Astrocyte of the hippocampus (primary cell): ENCODE measurements around the gene ZNF423.

Experiments used
- DNase-seq: peaks from one replicate; pipeline ENCODE4 v3.0.0; 2011; ENCODE audit warnings: low read depth, low spot score

The ZNF423 gene

GRCh38 chr16:49625311-49626065 is 230.4 kb downstream of the ZNF423 start:
- no peak for DNase-seq

- DNase-seq = no peak
Measured at GRCh38 chr16:49623501-49624266, 232.2 kb downstream of the ZNF423 start.

GRCh38 chr16:49622421-49623402 is 233.2 kb downstream of the ZNF423 start:
- no peak for DNase-seq

- DNase-seq = no peak
Measured at GRCh38 chr16:49622084-49622390, 233.9 kb downstream of the ZNF423 start.

DNA sequence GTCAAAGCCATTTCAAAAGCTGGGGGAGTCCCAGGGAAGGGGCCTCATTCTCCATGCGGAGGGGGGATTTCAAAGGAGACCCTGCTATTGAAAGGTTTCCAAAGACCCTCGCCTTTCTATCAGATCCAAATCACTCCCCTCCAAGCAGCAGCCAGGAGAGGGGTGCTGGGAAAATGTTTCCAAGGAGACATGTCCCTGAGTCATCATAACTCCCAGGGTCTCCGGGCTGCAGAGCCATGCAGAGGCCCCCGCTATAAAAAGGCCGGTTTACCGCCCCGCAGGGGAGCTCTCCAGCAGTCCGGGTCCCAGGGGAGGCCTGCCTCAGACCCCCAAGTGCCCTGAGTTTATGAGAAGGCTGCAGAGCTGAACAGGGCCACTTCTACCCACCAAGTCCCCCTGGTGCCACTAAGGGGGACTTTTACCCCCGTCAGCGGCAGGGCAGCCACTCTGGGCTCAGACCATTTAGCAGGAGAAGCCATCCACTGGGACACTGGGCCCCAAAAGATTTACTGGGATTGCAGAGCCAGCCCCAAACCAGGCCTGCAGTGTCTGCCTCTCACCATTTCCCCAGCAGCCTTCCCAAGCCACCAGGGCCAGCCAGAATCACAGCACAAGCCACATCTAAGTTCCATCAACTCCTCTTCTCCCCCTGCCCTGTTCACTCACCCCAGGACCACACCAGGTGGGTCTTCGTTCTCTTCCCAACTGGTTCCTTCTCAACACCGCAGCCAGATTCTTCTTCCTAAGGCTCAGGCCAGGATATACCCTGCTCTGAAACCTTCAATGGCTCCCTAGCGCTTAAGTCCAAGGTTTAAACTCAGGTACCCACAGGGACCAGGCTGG is 234.4 kb downstream of the ZNF423 start:
- DNase-seq = peak; percentile 56

GRCh38 chr16:49620869-49621240 is 235.1 kb downstream of the ZNF423 start:
- peak; percentile 40 for DNase-seq

- DNase-seq = peak; percentile 92
Measured at GRCh38 chr16:49620158-49620868, 235.6 kb downstream of the ZNF423 start.

DNA sequence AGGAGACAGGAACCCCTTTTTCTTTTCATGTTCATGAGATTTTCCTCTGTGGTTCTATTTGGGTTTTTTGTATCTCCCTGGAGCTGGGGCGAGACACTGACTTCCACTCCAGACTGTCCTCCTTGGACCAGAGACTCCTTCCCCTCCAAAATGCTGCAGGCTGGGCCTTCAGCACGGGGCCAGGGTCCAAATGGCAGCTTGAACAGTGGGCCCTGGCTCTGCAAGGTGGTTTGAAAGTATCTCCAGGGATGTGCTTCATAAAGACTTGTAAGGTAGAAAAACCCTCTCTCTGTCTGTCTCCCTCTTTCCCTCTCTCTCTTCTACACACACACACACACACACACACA is 236.1 kb downstream of the ZNF423 start:
- no peak for DNase-seq

GRCh38 chr16:49618955-49619354 is 237.0 kb downstream of the ZNF423 start:
- no peak for DNase-seq

GRCh38 chr16:49617710-49618330 is 238.1 kb downstream of the ZNF423 start:
- no peak for DNase-seq

- no peak for DNase-seq
Measured at GRCh38 chr16:49617016-49617629, 238.8 kb downstream of the ZNF423 start.

GRCh38 chr16:49615576-49615975 is 240.3 kb downstream of the ZNF423 start:
- DNase-seq = no peak

- DNase-seq = no peak
Measured at GRCh38 chr16:49610983-49611382, 244.9 kb downstream of the ZNF423 start.

- peak; percentile 77 for DNase-seq
Measured at GRCh38 chr16:49608779-49609178, 247.1 kb downstream of the ZNF423 start.

DNA sequence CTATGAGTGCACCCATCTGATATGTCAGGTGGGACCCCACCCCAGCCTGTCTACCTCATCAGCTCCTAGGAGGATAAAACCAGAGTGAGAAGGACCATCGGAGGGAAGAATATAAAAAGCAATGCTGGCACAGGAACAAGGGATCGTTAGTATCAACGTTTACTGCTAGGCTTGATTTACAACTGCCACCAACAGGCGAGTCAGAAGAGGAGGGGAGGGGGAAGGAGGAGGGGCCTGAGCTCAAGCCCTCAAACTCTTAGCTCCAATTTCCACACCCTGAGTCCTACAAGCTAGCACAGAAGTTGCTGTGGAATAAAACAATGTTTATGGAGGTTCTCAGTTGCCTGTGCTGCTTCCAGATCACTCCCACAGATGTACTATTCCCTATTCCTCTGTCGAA is 247.8 kb downstream of the ZNF423 start:
- DNase-seq = peak; percentile 35

DNA sequence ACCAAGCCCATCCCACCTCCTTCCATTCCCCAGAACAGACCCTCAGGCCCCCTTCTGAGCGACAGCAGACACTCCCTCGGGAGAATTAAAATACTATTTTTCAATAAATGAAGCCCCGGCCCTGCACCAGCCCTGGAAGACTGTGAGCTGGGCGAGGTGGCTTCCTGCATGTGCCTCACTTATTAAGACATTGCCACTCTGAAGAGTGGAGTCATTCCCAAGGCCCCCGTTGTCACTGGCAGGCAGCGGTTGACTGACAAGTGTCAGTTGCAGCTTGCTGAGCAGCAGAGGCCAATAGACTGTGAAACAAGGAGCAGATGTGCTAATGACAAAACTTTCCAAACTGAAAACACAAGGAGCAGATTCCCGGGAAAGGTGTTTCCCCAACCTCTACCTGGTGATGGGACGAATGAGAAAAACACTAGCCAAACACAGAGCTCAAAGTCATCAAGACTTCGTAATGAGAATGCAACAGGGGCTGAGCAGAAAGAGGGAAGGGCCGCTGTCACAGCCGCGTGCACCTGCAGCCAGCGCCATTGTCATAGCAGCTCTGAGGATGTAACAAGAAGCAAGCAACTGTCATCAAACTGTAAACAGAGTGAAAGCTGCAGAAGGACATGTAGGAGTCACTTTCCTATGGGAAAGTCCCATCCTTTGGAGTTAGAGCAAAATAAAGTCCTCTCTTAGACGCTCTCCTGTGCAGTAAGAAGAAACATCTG is 250.2 kb downstream of the ZNF423 start:
- DNase-seq = no peak

DNA sequence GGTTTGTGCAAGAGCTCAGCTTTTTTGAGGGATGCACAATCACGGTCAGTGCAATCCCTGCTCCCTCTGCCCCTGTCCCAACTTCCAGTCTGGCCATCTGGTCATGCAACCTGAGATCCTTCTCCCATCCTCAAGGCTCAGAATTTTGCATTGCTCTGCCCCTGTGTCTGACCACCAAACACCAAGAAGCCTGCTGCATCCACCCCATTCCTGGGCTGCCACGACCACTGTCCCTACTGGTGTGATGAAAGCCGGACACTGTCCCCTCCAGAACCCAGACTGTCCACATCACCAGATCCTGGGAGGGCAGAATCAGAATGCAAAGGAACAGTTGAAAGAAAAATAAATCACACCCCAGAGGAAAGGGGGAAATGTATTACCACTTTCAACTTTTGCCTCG is 251.3 kb downstream of the ZNF423 start:
- no peak for DNase-seq

GRCh38 chr16:49603956-49604355 is 252.0 kb downstream of the ZNF423 start:
- DNase-seq = no peak

- DNase-seq = no peak
Measured at GRCh38 chr16:49602976-49603310, 253.0 kb downstream of the ZNF423 start.
